Mucosa of descending colon (tissue), 3 donors: ENCODE results near the gene GPR87. TPM values are rescaled to one million over a fixed set of nuclear protein-coding genes. Genes with fewer than 3 reads are reported as not detected.

Experiments
- ATAC-seq: fragments of 200-7000 bp; cut with Tn5 transposase; one replicate; pipeline ENCODE4 v1.9.1; 2020; ENCODE audit warnings: mild to moderate bottlenecking, moderate library complexity
- DNase-seq, 3 donors: peaks; one replicate each; pipeline ENCODE4 v3.0.0-alpha.2; 2020
- H3K36me3 ChIP-seq: fragments of 200-600 bp; one replicate; pipeline ENCODE4 v1.8.0; 2021; ENCODE audit warnings: low read depth, mild to moderate bottlenecking
- H3K4me1 ChIP-seq: fragments of 200-600 bp; one replicate; pipeline ENCODE4 v1.8.0; 2021; ENCODE audit warnings: low read depth, mild to moderate bottlenecking
- H3K4me3 ChIP-seq: fragments of 200-600 bp; one replicate; pipeline ENCODE4 v1.8.0; 2021; ENCODE audit warnings: mild to moderate bottlenecking
- H3K9me3 ChIP-seq: fragments of 200-600 bp; one replicate; pipeline ENCODE4 v1.8.0; 2021; ENCODE audit warnings: mild to moderate bottlenecking
- CTCF ChIP-seq: fragments of 200-600 bp; IDR thresholded peaks from one replicate; pipeline ENCODE4 v1.8.0; 2022; ENCODE audit warnings: antibody characterized with exemption, mild to moderate bottlenecking
- intact Hi-C, 2 donors: fragments of 100-400 bp; cut with DNase I in 1 of 2; cut with micrococcal nuclease in 1 of 2; formaldehyde crosslinking; loops; one replicate each; pipeline versions ENCODE4 v1.11.0 to v1.11.1; 2022; cut with DNase I, micrococcal nuclease
- total RNA-seq, 3 donors: library from RNA; stranded (reverse); fragmentation: NEBNext Ultra II Directional in 2 of 3; extraction: Animal tissue kit (Norgen Biotek cat#: 25700) in 2 of 3; gene quantifications; one replicate each; pipeline versions ENCODE4 v1.2.1 to v1.2.4, GENCODE V29; 2021 to 2023
- donor health status: DM: no; HTN: no; CAD: no; lungs with moderate emphysema.
- donor health status: DM: no; HTN: no; CAD: no.
- donor health status: DM: no; HTN: yes; CAD: no.

Gene GPR87
- total RNA-seq, 3 donors from 2014 or later: not detected

- no peaks in the 10 kb centered on the region for H3K36me3 ChIP-seq
- intact Hi-C loops: no loop called here
- no peak for DNase-seq
- no peak overlapping the region for H3K4me3 ChIP-seq
- H3K9me3 ChIP-seq: no peaks in the 10 kb centered on the region
- no peak for ATAC-seq
- TF ChIP-seq CTCF: no peak
- H3K4me1 ChIP-seq: no peaks in the 10 kb centered on the region
These were observed 8.8 kb downstream of the GPR87 start for GRCh38 chr3:151307583-151308488.

DNA sequence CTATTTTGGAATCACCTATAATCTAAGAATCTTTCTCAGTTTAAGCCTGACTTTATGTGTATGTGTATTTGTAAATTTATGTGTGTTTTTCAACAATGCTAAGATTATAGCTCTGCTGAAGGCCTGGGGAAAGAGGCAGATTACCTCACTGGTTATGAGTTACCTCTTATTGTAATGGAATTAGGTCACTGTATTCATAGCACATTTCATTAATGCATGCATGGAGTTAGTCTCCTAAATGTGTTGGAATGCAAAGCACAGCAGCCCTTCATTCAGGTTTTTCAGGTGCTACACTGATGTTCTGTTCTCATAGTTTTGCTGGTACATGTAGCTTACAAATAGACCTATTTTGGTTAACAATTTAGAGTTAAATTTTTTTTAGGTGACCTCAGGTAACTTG, 9.5 kb downstream of the GPR87 start:
- intact Hi-C loops: no loop called here
- ATAC-seq (no peak), DNase-seq (no peak)
- Histone ChIP-seq H3K9me3 (no peaks in the 10 kb centered on the region), H3K36me3 (no peaks in the 10 kb centered on the region), H3K4me3 (no peak overlapping the region), H3K4me1 (no peaks in the 10 kb centered on the region)
- TF ChIP-seq CTCF: no peak

DNA sequence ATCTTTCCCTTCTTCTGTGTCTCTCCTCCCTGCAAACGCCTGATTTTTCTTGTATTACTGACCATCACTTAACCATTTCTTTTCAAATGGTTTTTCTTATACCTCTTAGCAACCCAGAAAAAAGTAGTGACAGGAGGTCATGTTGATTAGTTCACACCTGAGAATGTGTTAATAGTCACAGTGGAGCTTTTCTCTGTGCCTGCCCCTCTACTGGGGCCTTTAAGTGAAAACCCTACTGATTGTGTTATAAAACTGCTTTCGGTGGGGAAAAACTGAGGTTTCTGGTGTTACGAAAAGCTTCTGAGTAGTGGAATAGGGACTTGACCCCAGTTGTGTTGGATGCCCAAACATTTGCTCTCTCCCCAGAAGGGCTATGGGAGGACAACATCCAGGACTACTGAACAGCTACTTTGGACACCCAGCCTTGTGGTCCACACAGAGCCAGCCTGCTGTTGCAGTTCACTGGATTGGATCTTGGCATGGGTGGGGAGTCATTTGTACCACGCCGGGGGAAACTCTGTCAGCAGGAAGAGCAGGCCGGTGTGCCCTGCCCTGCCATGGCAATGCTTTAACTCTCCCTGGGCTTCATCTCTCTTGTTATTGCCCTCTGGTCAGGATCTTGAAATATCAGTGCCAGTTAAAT, 10.3 kb downstream of the GPR87 start:
- Histone ChIP-seq H3K4me1 (no peaks in the 10 kb centered on the region), H3K9me3 (no peaks in the 10 kb centered on the region), H3K36me3 (no peaks in the 10 kb centered on the region), H3K4me3 (no peak overlapping the region)
- no peak for ATAC-seq
- intact Hi-C loops: no loop called here
- no peak for TF ChIP-seq CTCF
- no peak for DNase-seq

GRCh38 chr3:151305775-151306151, 10.9 kb downstream of the GPR87 start:
- Histone ChIP-seq H3K36me3 (no peaks in the 10 kb centered on the region), H3K9me3 (no peaks in the 10 kb centered on the region), H3K4me1 (no peaks in the 10 kb centered on the region), H3K4me3 (no peak overlapping the region)
- DNase-seq (no peak), ATAC-seq (no peak)
- intact Hi-C loops: no loop called here
- TF ChIP-seq CTCF: no peak

GRCh38 chr3:151305060-151305774, 11.4 kb downstream of the GPR87 start:
- H3K36me3 ChIP-seq: no peaks in the 10 kb centered on the region
- intact Hi-C loops: no loop called here

More at GRCh38 chr3:151305060-151305774, 11.4 kb downstream of the GPR87 start:
- Histone ChIP-seq H3K4me1 (no peaks in the 10 kb centered on the region), H3K4me3 (no peak overlapping the region), H3K9me3 (no peaks in the 10 kb centered on the region)
- peak in 2 of 3 donors; percentile 29 to 39 for DNase-seq
- TF ChIP-seq CTCF: no peak
- ATAC-seq: peak; percentile 71
